ENCODE results near the gene DNAL4. TPM values are rescaled to one million over a fixed set of nuclear protein-coding genes. Genes with fewer than 3 reads are reported as not detected.

Gene DNAL4
- polyA plus RNA-seq, 4 donors = 9.2 to 17.4 (median 12.8) TPM

DNA sequence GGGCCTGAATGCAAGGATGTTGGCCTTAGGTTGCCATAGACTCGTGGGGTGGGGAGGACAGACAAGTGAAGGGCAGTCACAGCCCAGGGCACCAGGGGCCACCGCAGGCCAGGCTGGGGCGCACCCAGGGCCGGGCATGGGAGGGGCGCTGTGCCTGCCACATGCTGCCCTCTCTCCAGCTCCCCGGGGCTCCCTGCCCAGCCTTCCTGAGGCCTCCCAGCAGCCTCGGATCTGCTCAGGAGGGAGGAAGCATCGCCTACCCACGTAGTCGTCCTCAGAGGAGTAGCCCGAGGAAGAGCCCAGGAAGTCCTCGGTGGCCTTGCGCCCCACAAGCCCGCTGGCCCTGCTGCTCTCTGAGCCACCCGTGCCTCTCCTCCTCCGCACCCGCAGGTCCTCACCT lies 43.3 kb downstream of the DNAL4 start:
- no peak for DNase-seq
- no peaks in the 10 kb centered on the region for H3K27me3 ChIP-seq (ENCODE audit: control insufficient read depth in 3 of 3, insufficient read depth in 3 of 3, low read length in 3 of 3)
- H3K4me3 ChIP-seq (ENCODE audit: low read depth in 1 of 3, low read length in 3 of 3) = no peak overlapping the region
- H3K27ac ChIP-seq (ENCODE audit: low read depth in 1 of 3, low read length in 2 of 3) = peak overlapping the region in 1 of 3 donors; percentile 55
- FAIRE-seq = no peak
- WGBS, 3 donors = 86 to 90% (median 86%) methylated on average over 16 to 17 of the region's 17 CpGs
- H3K4me1 ChIP-seq (ENCODE audit: control insufficient read depth in 3 of 3, insufficient read depth in 2 of 3, low read depth in 1 of 3, low read length in 2 of 3) = peaks cover 0 to 18% (median 2%) of the 10 kb centered on the region in 3 donors
- peaks cover 11 to 74% (median 25%) of the 10 kb centered on the region in 3 donors for H3K36me3 ChIP-seq (ENCODE audit: control insufficient read depth in 3 of 3, insufficient read depth in 2 of 3, low read depth in 1 of 3, low read length in 3 of 3)
- H3K9me3 ChIP-seq (ENCODE audit: control insufficient read depth in 2 of 2, insufficient read depth in 1 of 2, low read depth in 1 of 2, low read length in 1 of 2) = no peaks in the 10 kb centered on the region

DNA sequence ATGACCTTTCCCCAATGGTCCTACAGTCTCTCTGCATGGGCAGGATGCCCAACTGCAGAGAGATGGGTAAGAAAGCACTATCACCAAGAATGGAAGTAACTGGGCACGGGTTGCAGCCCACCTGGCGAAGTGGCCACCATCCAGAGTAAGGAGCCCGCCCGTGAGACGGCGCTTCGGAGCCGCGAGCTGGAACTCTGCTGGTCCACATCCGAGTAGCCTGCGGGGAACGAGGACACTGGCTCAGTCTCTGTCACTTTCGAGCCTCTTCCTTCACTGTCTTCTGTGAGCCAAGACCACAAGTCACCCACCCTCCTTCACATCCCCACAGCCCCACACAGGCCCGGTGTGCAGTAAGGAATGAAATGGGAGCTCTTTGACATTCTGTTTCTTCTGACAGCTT lies 43.8 kb downstream of the DNAL4 start:
- no peaks in the 10 kb centered on the region for H3K27me3 ChIP-seq (ENCODE audit: control insufficient read depth in 3 of 3, insufficient read depth in 3 of 3, low read length in 3 of 3)
- H3K4me1 ChIP-seq (ENCODE audit: control insufficient read depth in 3 of 3, insufficient read depth in 2 of 3, low read depth in 1 of 3, low read length in 2 of 3) = peaks cover 0 to 18% (median 2%) of the 10 kb centered on the region in 3 donors
- no peak for DNase-seq
- no peaks in the 10 kb centered on the region for H3K9me3 ChIP-seq (ENCODE audit: control insufficient read depth in 2 of 2, insufficient read depth in 1 of 2, low read depth in 1 of 2, low read length in 1 of 2)
- H3K27ac ChIP-seq (ENCODE audit: low read depth in 1 of 3, low read length in 2 of 3) = no peak overlapping the region
- FAIRE-seq = no peak
- no peak overlapping the region for H3K4me3 ChIP-seq (ENCODE audit: low read depth in 1 of 3, low read length in 3 of 3)
- 94 to 98% (median 95%) methylated on average over 14 of the region's 14 CpGs for WGBS, 3 donors
- peaks cover 15 to 79% (median 29%) of the 10 kb centered on the region in 3 donors for H3K36me3 ChIP-seq (ENCODE audit: control insufficient read depth in 3 of 3, insufficient read depth in 2 of 3, low read depth in 1 of 3, low read length in 3 of 3)

DNA sequence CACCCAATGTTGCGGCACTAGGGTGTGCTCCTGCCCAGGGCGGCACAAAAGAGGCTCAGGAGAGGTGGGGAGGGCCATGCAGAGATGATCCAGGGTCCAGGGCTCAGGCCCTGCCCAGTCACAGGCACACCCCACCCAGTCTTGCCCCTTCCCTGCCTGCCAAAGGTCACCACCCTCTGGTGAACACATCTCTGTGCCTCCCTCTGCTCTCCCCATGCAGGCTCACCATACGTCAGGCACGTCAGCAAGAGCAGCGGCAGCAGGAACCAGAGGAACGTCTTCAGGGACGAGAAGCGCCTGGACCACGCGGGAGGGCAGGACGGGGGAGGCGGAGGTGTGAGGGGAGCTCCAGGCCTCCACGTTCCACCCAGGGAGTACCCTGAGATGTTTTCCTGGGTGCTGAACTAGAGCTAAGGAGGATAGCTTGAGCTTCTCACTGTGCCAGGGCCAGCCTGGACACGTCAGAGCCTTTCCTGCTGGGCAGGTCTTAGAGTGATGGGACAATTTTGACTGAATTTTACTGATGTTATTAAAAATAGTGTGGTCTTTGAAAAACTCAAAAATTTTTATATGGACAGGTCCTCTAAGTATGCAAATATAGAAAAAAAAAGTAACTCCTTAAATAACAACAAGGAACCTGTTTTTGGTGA lies 45.3 kb downstream of the DNAL4 start:
- Histone ChIP-seq H3K27me3 (ENCODE audit: control insufficient read depth in 3 of 3, insufficient read depth in 3 of 3, low read length in 3 of 3) (no peaks in the 10 kb centered on the region), H3K4me3 (ENCODE audit: low read depth in 1 of 3, low read length in 3 of 3) (no peak overlapping the region), H3K9me3 (ENCODE audit: control insufficient read depth in 2 of 2, insufficient read depth in 1 of 2, low read depth in 1 of 2, low read length in 1 of 2) (no peaks in the 10 kb centered on the region), H3K36me3 (ENCODE audit: control insufficient read depth in 3 of 3, insufficient read depth in 2 of 3, low read depth in 1 of 3, low read length in 3 of 3) (peaks cover 17 to 93% (median 29%) of the 10 kb centered on the region in 3 donors), H3K27ac (ENCODE audit: low read depth in 1 of 3, low read length in 2 of 3) (no peak overlapping the region), H3K4me1 (ENCODE audit: control insufficient read depth in 3 of 3, insufficient read depth in 2 of 3, low read depth in 1 of 3, low read length in 2 of 3) (peaks cover 0 to 4% (median 2%) of the 10 kb centered on the region in 3 donors)
- DNase-seq (no peak), FAIRE-seq (no peak)
- 86 to 89% (median 86%) methylated on average over 14 of the region's 14 CpGs for WGBS, 3 donors

DNA sequence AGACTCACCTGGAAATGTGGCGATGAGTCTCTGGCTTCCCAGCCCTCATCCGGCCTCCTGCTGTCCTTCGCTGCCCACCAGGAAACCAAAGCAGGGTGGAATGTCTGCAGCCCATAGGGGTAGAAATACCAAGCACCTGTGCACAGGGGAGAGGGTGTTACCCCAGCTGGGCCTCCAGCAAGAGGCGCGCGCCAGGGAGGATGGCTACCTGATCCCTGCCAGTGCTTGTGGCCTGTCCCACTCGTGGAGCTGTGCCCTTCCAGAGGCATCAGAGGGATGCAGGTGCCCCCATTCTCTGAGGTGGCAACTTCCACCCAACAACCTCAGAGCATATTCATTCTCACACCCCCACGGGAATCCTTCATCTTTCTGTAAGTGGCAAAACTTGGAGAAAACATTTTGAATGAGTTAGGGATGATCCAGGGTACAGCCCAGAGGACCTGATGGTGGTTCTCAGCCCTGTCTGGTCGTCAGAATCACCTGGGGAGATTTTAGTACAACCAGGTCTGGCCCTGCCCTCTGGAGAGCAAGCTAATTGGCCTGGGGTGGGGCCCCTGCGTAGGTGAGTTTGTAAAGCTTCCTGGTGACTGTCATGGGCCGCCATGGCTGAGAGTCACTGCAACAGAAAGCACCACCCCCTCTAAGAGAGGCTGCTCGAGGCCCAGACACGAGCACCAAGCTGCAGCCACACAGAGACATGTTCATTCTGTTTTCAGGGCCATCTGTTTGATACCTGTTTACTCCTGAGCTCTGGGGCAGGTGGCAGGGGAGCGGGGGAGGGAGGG lies 48.1 kb downstream of the DNAL4 start:
- Histone ChIP-seq H3K36me3 (ENCODE audit: control insufficient read depth in 3 of 3, insufficient read depth in 2 of 3, low read depth in 1 of 3, low read length in 3 of 3) (peaks cover 32 to 93% (median 47%) of the 10 kb centered on the region in 3 donors), H3K9me3 (ENCODE audit: control insufficient read depth in 2 of 2, insufficient read depth in 1 of 2, low read depth in 1 of 2, low read length in 1 of 2) (no peaks in the 10 kb centered on the region), H3K27ac (ENCODE audit: low read depth in 1 of 3, low read length in 2 of 3) (no peak overlapping the region), H3K4me3 (ENCODE audit: low read depth in 1 of 3, low read length in 3 of 3) (no peak overlapping the region), H3K27me3 (ENCODE audit: control insufficient read depth in 3 of 3, insufficient read depth in 3 of 3, low read length in 3 of 3) (no peaks in the 10 kb centered on the region), H3K4me1 (ENCODE audit: control insufficient read depth in 3 of 3, insufficient read depth in 2 of 3, low read depth in 1 of 3, low read length in 2 of 3) (no peaks in the 10 kb centered on the region)
- FAIRE-seq (no peak), DNase-seq (peak in 1 of 2 donors; percentile 49)
- WGBS, 3 donors = 62 to 83% (median 75%) methylated on average over 14 of the region's 14 CpGs

DNA sequence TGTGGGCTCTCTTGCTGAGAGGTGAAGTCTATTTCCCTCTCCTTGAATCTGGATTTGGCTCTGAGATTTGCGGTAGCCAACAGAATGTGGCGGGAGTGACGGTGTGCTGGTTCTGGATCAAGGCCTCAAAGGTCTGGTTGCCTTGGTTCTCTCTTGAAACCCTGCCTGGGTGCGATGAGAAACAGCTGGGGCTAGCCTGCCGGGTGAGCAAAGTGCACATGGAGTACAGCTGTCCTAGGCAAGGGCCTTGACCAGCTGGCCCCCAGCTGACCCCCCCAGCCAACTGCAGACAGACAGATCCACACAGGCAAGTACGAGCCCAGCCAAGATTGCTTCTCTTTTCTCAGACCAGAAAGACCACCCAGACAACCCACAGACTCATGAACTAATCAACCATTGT lies 49.0 kb downstream of the DNAL4 start:
- no peak for FAIRE-seq
- no peaks in the 10 kb centered on the region for H3K27me3 ChIP-seq (ENCODE audit: control insufficient read depth in 3 of 3, insufficient read depth in 3 of 3, low read length in 3 of 3)
- no peak overlapping the region for H3K27ac ChIP-seq (ENCODE audit: low read depth in 1 of 3, low read length in 2 of 3)
- H3K4me1 ChIP-seq (ENCODE audit: control insufficient read depth in 3 of 3, insufficient read depth in 2 of 3, low read depth in 1 of 3, low read length in 2 of 3) = no peaks in the 10 kb centered on the region
- H3K36me3 ChIP-seq (ENCODE audit: control insufficient read depth in 3 of 3, insufficient read depth in 2 of 3, low read depth in 1 of 3, low read length in 3 of 3) = peaks cover 36 to 93% (median 49%) of the 10 kb centered on the region in 3 donors
- 88 to 96% (median 91%) methylated on average over 6 of the region's 6 CpGs for WGBS, 3 donors
- no peaks in the 10 kb centered on the region for H3K9me3 ChIP-seq (ENCODE audit: control insufficient read depth in 2 of 2, insufficient read depth in 1 of 2, low read depth in 1 of 2, low read length in 1 of 2)
- no peak for DNase-seq
- no peak overlapping the region for H3K4me3 ChIP-seq (ENCODE audit: low read depth in 1 of 3, low read length in 3 of 3)

DNA sequence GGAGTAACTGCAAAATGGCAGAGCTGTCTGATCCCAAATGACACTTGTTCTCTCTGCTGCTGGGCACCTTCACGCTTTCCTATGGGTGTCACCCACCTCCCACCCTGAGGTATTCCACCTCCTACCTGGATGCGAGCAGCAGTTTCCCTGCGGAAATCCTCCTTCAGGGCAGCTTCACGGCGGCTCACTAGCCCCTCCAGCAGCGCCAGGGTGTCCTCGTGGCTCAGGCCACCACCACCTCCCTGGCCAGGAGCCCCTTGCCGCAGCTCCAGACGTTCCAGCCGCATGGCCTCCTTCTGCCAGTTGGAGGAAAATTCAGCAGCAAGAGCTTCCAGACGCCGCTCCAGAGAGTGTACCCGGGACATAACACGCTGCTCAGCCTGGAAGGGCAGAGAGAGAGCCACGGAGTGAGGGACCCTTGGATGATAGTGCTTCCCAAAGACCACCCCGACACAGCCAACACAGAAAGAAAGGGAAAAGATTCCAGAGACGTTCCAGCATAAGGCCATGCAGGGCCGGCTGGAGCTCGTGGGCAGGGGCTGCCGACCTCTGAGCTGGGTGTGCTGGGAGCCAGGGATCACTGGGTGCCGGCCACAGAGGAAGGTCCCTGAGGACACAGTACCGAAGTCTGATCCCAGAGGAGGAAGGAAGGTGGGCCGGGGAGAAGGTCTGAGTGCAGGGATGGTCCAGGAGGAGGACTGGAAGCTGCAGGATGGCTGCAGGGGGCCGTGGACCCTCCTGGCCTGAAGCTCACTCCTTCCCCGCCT lies 51.6 kb downstream of the DNAL4 start:
- FAIRE-seq = no peak
- Histone ChIP-seq H3K4me1 (ENCODE audit: control insufficient read depth in 3 of 3, insufficient read depth in 2 of 3, low read depth in 1 of 3, low read length in 2 of 3) (no peaks in the 10 kb centered on the region), H3K27ac (ENCODE audit: low read depth in 1 of 3, low read length in 2 of 3) (no peak overlapping the region), H3K36me3 (ENCODE audit: control insufficient read depth in 3 of 3, insufficient read depth in 2 of 3, low read depth in 1 of 3, low read length in 3 of 3) (peaks cover 44 to 96% (median 55%) of the 10 kb centered on the region in 3 donors), H3K4me3 (ENCODE audit: low read depth in 1 of 3, low read length in 3 of 3) (no peak overlapping the region), H3K27me3 (ENCODE audit: control insufficient read depth in 3 of 3, insufficient read depth in 3 of 3, low read length in 3 of 3) (no peaks in the 10 kb centered on the region), H3K9me3 (ENCODE audit: control insufficient read depth in 2 of 2, insufficient read depth in 1 of 2, low read depth in 1 of 2, low read length in 1 of 2) (no peaks in the 10 kb centered on the region)
- DNase-seq = no peak
- WGBS, 3 donors = 90 to 95% (median 92%) methylated on average over 25 of the region's 25 CpGs

DNA sequence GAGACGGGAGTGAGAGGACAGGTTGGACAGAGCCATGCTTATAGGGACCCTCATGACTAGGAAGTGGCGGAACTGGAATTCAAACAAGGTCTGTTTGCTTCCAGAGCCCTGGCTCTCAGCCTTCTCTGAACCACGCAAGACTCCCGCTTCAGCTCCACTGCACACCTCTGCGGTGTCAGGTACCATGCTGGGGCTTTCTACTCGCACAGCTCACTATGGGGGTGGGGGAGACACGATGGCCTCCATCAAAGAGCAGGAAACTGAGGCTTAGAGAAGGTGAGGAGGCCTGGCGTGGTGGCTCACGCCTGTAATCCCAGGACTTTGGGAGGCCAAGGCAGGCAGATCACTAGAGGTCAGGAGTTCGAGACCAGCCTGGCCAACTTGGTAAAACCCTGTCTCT lies 52.4 kb downstream of the DNAL4 start:
- FAIRE-seq (no peak), DNase-seq (no peak)
- Histone ChIP-seq H3K27ac (ENCODE audit: low read depth in 1 of 3, low read length in 2 of 3) (no peak overlapping the region), H3K36me3 (ENCODE audit: control insufficient read depth in 3 of 3, insufficient read depth in 2 of 3, low read depth in 1 of 3, low read length in 3 of 3) (peaks cover 44 to 98% (median 58%) of the 10 kb centered on the region in 3 donors), H3K4me3 (ENCODE audit: low read depth in 1 of 3, low read length in 3 of 3) (no peak overlapping the region), H3K4me1 (ENCODE audit: control insufficient read depth in 3 of 3, insufficient read depth in 2 of 3, low read depth in 1 of 3, low read length in 2 of 3) (no peaks in the 10 kb centered on the region), H3K27me3 (ENCODE audit: control insufficient read depth in 3 of 3, insufficient read depth in 3 of 3, low read length in 3 of 3) (no peaks in the 10 kb centered on the region), H3K9me3 (ENCODE audit: control insufficient read depth in 2 of 2, insufficient read depth in 1 of 2, low read depth in 1 of 2, low read length in 1 of 2) (no peaks in the 10 kb centered on the region)
- 92 to 95% (median 94%) methylated on average over 10 of the region's 10 CpGs for WGBS, 3 donors

GRCh38 chr22:38741166-38741565 lies 52.8 kb downstream of the DNAL4 start:
- H3K4me1 ChIP-seq (ENCODE audit: control insufficient read depth in 3 of 3, insufficient read depth in 2 of 3, low read depth in 1 of 3, low read length in 2 of 3) = no peaks in the 10 kb centered on the region
- no peaks in the 10 kb centered on the region for H3K27me3 ChIP-seq (ENCODE audit: control insufficient read depth in 3 of 3, insufficient read depth in 3 of 3, low read length in 3 of 3)
- FAIRE-seq (no peak), DNase-seq (no peak)
- H3K27ac ChIP-seq (ENCODE audit: low read depth in 1 of 3, low read length in 2 of 3) = no peak overlapping the region
- H3K4me3 ChIP-seq (ENCODE audit: low read depth in 1 of 3, low read length in 3 of 3) = no peak overlapping the region
- no peaks in the 10 kb centered on the region for H3K9me3 ChIP-seq (ENCODE audit: control insufficient read depth in 2 of 2, insufficient read depth in 1 of 2, low read depth in 1 of 2, low read length in 1 of 2)
- H3K36me3 ChIP-seq (ENCODE audit: control insufficient read depth in 3 of 3, insufficient read depth in 2 of 3, low read depth in 1 of 3, low read length in 3 of 3) = peaks cover 44 to 98% (median 58%) of the 10 kb centered on the region in 3 donors
- 93 to 97% (median 96%) methylated on average over 9 of the region's 9 CpGs for WGBS, 3 donors

Data from small intestine (tissue), 7 donors.